T-helper 1 cell treated with Interleukin-12 subunit alpha and Interleukin-12 subunit beta and Interleukin-4 antibody, amounts not matched to agents 30 μg/mL and 1 μg/mL, for 36 hours (primary cell): ENCODE data around the gene ETHE1.
"Not testable (repeated sequence)": the region's sequence is repeated elsewhere in the genome, so short reads cannot be mapped to it uniquely, and the experiment has no call there.

ENCODE experiments used
- H3K27ac Mint-ChIP-seq: one replicate; pipeline ENCODE4 v1.8.0; 2021; ENCODE audit warnings: mild to moderate bottlenecking, mixed read lengths
- H3K27me3 Mint-ChIP-seq: one replicate; pipeline ENCODE4 v1.8.0; 2021; ENCODE audit warnings: low read depth, mixed read lengths
- H3K36me3 Mint-ChIP-seq: one replicate; pipeline ENCODE4 v1.8.0; 2021; ENCODE audit warnings: low read depth, mixed read lengths
- H3K4me1 Mint-ChIP-seq: one replicate; pipeline ENCODE4 v1.8.0; 2021; ENCODE audit warnings: low read depth, mixed read lengths
- H3K4me3 Mint-ChIP-seq: one replicate; pipeline ENCODE4 v1.8.0; 2021; ENCODE audit warnings: mild to moderate bottlenecking, moderate library complexity, mixed read lengths
- H3K9me3 Mint-ChIP-seq: one replicate; pipeline ENCODE4 v1.8.0; 2021; ENCODE audit warnings: mixed read lengths

ETHE1 gene

DNA sequence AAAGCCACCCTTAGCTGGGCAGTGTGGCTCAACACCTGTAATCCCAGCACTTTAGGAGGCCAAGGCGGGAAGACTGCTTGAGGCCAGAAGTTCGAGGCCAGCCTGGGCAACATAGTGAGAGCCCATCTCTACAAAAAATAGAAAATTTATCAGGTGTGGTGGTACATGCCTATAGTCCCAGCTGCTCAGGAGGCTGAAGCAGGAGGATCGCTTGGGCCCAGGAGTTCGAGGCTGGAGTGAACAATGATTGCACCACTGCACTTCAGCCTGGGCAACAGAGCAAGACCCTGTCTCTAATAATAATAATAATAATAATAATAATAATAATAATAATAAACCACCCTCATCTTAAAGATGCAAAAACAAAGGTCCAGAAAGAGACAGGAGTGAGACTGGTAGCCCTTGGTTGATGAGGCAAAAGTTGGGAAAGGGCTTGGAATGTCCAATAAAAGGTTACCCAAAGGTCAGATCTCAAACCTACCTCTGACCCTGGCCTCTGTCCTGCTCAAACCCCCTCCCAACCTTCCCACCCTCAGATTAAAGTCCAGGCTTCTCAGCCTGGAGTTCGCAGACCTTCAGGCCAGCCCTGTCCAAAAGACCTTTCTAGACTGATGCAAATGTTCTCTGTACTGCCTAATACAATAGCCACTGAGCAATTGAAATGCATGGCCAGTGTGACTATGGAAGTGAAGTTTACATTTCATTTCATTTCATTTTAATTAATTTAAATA is 15.1 kb upstream of the ETHE1 start:
- no peaks in the 10 kb centered on the region for H3K27me3 Mint-ChIP-seq
- no peak overlapping the region for H3K27ac Mint-ChIP-seq
- H3K9me3 Mint-ChIP-seq: peaks cover 6% of the 10 kb centered on the region
- peaks cover 44% of the 10 kb centered on the region for H3K36me3 Mint-ChIP-seq
- H3K4me1 Mint-ChIP-seq: no peaks in the 10 kb centered on the region
- no peak overlapping the region for H3K4me3 Mint-ChIP-seq

DNA sequence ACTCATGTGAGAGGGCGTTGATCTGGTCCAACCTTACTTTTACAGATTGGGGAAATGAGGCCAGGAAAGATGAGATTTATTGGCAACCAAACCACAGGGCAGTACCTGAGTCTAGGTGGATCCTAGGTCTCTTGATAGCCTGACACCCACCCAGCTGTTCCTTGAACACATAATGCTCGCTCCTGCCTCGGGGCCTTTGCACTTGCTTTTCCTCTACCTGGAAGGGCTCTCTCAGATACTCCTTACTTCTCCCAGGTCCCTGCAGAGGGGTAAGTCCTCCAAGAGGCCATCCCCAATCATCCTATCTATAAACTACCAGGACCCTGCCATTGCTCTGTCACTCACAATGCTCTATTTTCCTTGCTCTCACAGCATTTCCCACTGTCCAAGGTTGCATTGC is 13.4 kb upstream of the ETHE1 start:
- no peak overlapping the region for H3K4me3 Mint-ChIP-seq
- peaks cover 6% of the 10 kb centered on the region for H3K9me3 Mint-ChIP-seq
- H3K4me1 Mint-ChIP-seq: peaks cover 2% of the 10 kb centered on the region
- H3K27ac Mint-ChIP-seq: no peak overlapping the region
- H3K36me3 Mint-ChIP-seq: peaks cover 44% of the 10 kb centered on the region
- no peaks in the 10 kb centered on the region for H3K27me3 Mint-ChIP-seq

DNA sequence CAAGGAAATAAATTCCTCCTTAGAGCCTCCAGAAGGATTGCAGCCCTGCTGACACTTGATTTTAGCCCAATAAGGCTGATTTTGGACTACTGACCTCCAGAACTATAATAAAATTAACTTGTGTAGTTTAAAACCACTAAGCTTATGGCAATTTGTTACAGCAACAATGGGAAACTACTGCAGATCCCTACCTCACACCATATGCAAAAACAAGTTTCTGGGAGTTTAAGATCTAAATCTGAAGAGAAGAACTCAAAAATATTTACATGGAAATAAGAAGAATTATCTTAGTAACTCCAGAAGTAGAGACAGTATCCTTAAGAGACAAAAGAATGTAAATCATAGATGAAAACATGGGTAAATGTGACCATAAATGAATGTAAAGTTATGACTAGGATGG is 11.9 kb upstream of the ETHE1 start:
- no peak overlapping the region for H3K27ac Mint-ChIP-seq
- H3K27me3 Mint-ChIP-seq: no peaks in the 10 kb centered on the region
- H3K4me3 Mint-ChIP-seq: no peak overlapping the region
- H3K36me3 Mint-ChIP-seq: peaks cover 39% of the 10 kb centered on the region
- peaks cover 6% of the 10 kb centered on the region for H3K9me3 Mint-ChIP-seq
- peaks cover 7% of the 10 kb centered on the region for H3K4me1 Mint-ChIP-seq

DNA sequence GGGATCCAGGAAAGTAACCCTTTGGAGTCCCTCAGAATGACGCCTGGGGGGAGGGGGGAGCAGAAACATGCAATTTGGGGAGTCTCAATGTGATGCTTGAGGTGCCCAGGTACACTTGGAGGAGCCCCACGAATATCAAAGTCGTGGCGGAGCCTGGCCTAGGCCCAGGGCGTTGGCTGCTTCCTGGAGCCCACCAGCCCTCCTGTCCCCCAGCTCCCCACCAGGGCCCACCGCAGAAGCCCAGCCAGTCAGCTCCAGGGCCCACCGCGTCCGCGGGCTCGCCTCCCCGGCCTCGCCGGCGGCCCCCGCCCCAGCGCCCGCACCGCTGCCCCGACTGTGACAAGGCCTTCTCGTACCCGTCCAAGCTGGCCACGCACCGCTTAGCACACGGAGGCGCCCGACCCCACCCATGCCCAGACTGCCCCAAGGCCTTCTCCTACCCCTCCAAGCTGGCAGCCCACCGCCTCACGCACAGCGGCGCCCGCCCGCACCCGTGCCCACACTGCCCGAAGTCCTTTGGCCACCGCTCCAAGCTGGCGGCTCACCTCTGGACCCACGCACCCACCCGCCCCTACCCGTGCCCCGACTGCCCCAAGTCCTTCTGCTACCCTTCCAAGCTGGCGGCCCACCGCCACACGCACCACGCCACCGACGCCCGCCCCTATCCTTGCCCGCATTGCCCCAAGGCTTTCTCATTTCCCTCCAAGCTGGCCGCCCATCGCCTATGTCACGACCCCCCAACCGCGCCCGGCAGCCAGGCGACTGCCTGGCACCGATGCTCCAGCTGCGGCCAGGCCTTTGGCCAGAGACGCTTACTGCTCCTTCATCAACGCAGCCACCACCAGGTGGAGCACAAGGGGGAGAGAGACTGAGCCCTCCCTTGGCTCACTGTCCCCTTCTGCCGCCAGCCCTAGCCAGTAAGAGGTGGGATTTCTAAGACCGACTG is 8.1 kb upstream of the ETHE1 start:
- Mint-ChIP-seq H3K4me3 (peak overlapping the region; percentile 40), H3K4me1 (peaks cover 16% of the 10 kb centered on the region), H3K27ac (peak overlapping the region; percentile 74), H3K36me3 (peaks cover 22% of the 10 kb centered on the region), H3K9me3 (peaks cover 6% of the 10 kb centered on the region), H3K27me3 (no peaks in the 10 kb centered on the region)

DNA sequence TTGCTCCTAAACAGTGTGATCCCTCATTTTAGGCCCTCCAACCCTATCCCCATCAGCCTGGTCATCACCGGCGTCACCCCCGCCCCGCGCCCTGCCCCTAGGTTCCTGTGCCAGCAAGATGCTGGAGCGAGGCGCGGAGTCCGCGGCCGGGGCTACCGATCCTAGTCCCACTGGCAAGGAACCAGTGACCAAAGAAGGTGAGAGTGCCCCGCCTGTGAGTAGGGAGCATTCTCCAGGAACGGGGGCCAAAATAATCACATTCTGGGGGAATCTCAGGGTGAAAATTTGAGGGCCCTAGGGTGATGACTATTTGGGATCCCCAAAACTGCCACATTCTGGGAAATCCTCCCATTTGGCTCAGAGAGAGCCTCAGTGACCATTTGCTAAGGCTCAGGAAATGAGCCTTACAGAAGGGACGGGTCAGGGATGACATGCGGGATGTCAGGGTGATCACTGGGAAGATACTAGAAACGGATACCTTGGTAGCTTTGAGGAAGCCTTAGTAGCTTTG is 7.4 kb upstream of the ETHE1 start:
- peaks cover 17% of the 10 kb centered on the region for H3K36me3 Mint-ChIP-seq

DNA sequence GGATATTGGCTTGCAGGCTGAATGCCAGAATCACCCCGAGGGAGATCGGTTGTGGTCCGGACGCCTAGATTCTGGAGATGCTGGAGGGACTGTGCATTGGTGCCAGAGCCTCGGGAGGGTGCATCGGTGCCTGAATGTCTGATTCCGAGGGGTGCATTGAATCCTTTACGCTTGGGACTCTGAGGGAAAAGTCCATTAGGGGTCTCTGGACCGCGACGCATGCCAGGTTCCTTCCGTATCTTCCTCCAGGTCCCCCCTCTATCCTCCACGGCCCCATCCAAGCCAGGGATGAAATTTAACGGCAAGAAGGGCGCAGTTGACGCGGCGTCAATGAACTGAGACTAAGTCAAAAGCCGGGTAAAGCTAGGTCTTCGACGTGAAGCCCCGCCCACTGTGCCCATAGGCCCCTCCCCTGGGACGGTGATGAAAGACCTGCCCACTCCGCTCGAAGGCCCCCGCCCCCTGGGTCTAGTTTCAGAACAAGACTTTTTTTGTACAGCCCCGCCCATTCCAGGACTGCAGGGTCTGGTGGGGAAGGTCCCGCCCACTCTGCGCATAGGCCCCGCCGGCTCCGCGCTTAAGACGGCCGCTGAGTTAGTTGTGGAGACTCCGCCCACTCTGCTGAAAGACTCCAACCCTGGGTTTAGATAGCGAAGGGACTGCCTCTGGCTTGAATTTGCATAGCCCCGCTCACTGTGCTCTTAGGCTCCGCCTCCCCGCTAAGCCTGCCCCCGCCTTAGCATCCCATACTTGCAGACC is 6.7 kb upstream of the ETHE1 start:
- H3K4me1 Mint-ChIP-seq: peaks cover 16% of the 10 kb centered on the region
- H3K36me3 Mint-ChIP-seq: peaks cover 11% of the 10 kb centered on the region
- peak overlapping the region; percentile 93 for H3K4me3 Mint-ChIP-seq
- no peaks in the 10 kb centered on the region for H3K9me3 Mint-ChIP-seq
- peak overlapping the region; percentile 96 for H3K27ac Mint-ChIP-seq
- no peaks in the 10 kb centered on the region for H3K27me3 Mint-ChIP-seq

More for the DNA sequence above, 7.4 kb upstream of the ETHE1 start:
- H3K27ac Mint-ChIP-seq: peak overlapping the region; percentile 96
- H3K4me3 Mint-ChIP-seq: peak overlapping the region; percentile 93
- H3K27me3 Mint-ChIP-seq: no peaks in the 10 kb centered on the region
- peaks cover 16% of the 10 kb centered on the region for H3K4me1 Mint-ChIP-seq
- H3K9me3 Mint-ChIP-seq: peaks cover 5% of the 10 kb centered on the region

DNA sequence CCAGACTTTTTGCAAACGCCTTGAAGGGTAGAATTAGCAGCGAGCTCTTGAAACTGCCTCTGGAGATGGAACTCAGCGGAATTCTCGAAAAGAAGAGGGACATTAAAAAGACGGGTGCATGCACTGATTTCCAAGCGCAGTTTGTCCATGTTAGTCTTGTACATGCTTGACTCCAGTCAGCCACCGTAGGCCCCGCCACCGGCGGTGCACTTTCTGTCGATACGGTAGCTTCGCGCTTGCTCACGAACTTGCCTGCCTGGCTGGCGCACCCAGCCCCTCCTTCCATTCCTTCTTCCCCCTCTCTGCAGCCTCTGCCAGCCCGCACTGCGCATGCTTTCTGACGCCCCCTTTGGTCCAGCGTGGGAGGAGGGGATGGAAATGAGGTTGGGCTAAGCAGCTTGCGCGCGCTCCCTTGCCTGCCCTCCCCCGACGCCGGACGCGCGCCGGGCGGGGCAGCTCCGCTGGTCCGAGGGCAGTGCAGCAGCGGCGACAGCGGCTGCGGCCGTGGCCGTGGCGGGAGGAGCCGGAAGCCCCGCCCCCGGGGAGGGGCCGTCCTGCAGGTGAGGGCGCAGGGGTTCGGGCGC is 6.1 kb upstream of the ETHE1 start, which contains the start of gene ZNF575:
ZNF575 (plus strand) TSS at position 227 of the 584 bp plus-strand sequence. CDS start 1,235 bp downstream, outside the sequence.
- Mint-ChIP-seq H3K9me3 (no peaks in the 10 kb centered on the region), H3K27ac (peak within 1 kb of the TSS; percentile 96), H3K4me3 (peak within 1 kb of the TSS; percentile 93), H3K27me3 (no peaks in the 10 kb centered on the region), H3K4me1 (peaks cover 16% of the 10 kb centered on the region), H3K36me3 (peaks cover 5% of the 10 kb centered on the region)

DNA sequence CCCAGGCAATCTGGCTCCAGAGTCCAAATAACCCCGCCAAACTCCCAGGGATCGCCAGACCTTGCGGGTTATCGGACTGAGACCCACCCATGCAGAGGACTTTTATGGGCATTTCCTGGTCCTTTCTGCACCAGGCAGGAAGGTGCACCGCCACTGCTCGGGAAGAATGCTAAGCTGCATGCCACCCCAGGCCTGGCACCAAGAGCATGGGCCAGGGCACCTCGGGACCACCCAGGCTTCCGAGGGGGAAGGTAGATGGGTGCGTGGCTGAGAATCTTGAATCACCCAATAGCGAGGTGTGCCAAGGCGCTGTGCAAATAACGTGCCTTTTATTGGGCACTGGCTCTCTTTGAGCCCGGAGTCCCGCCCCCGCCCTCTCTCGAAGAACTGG is 5.6 kb upstream of the ETHE1 start:
- Mint-ChIP-seq H3K27ac (peak overlapping the region; percentile 84), H3K36me3 (peaks cover 5% of the 10 kb centered on the region), H3K4me1 (peaks cover 20% of the 10 kb centered on the region), H3K27me3 (no peaks in the 10 kb centered on the region), H3K4me3 (peak overlapping the region; percentile 85), H3K9me3 (no peaks in the 10 kb centered on the region)

DNA sequence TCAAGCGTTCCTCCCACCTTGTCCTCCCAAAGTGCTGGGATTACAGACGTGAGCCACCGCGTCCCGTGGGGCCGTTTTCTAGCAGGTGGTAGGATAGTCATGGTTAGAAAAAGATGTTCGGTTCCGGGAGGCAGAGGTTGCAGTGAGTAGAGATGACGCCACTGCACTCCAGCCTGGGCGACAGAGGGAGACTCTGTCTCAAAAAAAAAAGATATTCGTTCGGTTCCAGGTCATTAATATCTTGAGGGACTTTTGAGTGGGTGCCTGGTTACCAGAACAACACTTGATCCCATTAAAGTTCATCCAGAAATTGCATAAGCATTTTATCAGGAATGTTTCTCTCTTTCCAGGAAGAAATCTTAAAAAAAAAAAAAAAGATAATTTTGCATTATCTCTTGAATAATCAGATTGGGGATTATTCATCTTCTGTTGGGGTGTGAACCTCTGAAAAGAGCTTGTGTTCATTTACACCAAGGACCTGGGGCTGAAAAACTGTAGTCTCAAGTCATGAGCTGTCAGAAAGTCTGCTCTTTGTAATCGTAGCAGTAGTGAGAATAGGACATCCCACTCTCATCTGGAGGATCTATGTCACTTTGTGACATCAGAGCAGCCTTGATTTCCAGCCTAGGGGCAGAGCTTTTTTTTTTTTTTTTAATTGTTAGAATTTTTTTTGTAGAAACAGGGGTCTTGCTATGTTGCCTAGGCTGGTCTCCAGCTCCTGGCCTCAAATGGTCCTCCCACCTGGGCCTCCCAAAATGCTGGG is 1.0 kb upstream of the ETHE1 start:
- Mint-ChIP-seq H3K27ac (no peak overlapping the region), H3K36me3 (no peaks in the 10 kb centered on the region), H3K27me3 (no peaks in the 10 kb centered on the region), H3K9me3 (no peaks in the 10 kb centered on the region), H3K4me3 (no peak overlapping the region), H3K4me1 (peaks cover 20% of the 10 kb centered on the region)

DNA sequence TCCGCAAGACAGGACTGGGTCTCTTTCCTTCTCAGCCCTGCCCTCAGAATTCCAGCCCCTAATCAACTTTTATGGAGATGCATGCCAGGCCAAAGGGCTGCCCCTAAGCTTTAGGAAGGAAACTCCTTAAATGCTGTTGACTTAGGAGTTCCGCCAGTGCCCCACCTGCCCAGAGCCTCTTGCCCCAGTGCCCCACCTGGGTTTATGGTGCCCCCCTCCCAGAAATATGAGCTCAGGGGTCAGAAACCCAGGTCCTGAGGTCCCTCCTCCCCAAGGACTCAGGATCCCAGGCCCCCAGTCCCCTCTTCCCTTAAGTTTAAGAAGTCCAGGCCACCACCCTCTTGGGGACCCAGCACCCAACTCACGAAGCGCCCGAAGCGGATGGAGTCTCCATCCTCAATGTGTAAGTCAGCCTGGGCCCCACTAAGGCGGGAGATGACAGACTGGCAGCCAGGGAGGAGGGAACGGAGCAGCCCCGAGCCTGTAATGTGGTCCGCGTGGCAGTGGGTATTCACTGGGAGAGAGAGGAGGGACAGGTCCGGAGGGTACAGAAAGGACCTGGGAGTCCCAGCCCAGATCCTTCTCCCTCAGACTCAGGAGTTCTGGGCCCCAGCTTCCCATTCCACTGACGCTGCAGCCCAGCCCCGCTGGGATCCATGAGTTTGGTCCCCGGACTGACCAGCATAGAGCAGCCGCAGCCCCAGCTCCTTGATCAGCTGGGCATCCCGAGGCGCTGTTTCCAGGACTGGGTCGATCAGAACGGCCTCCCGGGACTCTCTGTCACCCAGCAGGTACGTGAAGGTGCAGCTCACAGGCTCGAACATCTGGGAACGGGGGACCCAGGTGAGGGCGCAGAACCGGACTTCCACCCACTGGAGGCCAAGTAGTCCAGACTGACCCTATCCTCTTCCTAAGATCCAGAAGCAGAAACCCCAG is 897 bp downstream of the ETHE1 start:
- Mint-ChIP-seq H3K27me3 (no peaks in the 10 kb centered on the region), H3K9me3 (no peaks in the 10 kb centered on the region), H3K4me1 (peaks cover 18% of the 10 kb centered on the region), H3K4me3 (peak overlapping the region; percentile 82), H3K36me3 (peaks cover 3% of the 10 kb centered on the region), H3K27ac (peak overlapping the region; percentile 84)

DNA sequence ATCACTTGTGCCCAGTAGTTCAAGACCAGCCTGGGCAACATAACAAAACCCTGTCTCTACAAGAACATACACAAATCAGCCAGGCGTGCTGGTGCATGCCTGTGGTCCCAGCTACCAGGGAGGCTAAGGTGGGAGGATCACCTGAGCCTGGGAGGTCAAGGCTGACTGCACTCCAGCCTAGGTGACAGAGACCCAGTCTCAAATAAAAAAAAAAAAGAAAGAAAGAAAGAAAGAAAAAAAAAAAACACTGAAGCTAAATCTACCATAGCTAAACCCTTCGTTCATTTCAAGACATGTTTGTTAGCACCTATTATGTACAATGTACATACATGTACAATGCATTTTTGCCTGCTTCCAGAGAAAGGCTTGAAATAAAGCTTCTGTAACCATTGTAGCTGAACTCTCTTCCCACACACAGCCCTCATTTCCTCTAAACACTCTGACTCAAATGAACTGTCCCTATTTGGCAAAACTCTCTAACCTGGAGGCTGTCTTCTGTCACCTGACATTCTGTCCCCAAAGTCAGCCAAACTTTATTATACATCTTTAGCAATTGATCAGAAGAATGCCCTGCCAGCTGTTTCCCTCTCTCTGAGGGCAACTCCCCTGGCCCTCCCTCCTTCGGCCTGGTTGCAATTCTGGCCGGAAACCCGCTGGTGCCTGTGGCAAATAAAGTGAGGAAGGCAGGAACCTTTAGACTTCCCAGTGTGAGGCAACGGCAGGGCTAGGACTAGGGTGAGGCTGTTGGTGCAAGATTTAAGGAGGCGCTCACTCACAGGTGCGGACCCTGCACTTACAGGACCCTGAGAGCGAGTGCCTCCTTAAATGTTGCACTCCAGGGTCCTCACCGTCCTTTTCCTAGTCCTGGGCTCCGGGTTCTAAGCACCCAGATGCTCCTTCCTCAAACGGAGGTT is 1.8 kb downstream of the ETHE1 start:
- Mint-ChIP-seq H3K36me3 (peaks cover 3% of the 10 kb centered on the region), H3K4me3 (peak overlapping the region; percentile 82), H3K27me3 (no peaks in the 10 kb centered on the region), H3K9me3 (no peaks in the 10 kb centered on the region), H3K27ac (peak overlapping the region; percentile 84), H3K4me1 (peaks cover 18% of the 10 kb centered on the region)

DNA sequence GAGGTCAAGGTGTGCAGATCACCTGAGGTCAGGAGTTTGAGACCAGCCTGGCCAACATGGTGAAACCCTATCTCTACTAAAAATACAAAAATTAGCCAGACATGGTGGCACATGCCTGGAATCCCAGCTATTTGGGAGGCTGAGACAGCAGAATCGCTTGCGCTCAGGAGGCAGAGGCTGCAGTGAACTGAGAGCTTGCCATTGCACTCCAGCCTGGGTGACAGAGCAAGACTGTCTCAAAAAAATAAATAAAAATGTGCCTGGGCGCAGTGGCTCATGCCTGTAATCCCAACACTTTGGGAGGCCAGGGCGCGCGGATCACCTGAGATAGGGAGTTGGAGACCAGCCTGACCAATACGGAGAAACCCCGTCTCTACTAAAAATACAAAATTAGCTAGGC is 3.3 kb downstream of the ETHE1 start:
- H3K4me1 Mint-ChIP-seq: peaks cover 22% of the 10 kb centered on the region
- not testable (repeated sequence) for H3K27ac Mint-ChIP-seq, H3K27me3 Mint-ChIP-seq, H3K4me3 Mint-ChIP-seq, H3K9me3 Mint-ChIP-seq, H3K36me3 Mint-ChIP-seq
